ENCODE data around the gene PARVG. TPM values are rescaled to one million over a fixed set of nuclear protein-coding genes. Genes with fewer than 3 reads are reported as not detected.

Gene PARVG
- 1 to 10 TPM; 1.7 to 3.0 (median 2.2) TPM for polyA plus RNA-seq (ENCODE audit: insufficient read length in 4 of 4)

GRCh38 chr22:44180706-44181032 is at the start of gene PARVG:
TSS of gene PARVG (plus strand) at chr22:44180925. CDS start at chr22:44183330, 2,405 bp downstream.
- no peak for DNase-seq (ENCODE audit: low read depth in 4 of 4, low spot score in 3 of 4)

- DNase-seq (ENCODE audit: low read depth in 4 of 4, low spot score in 3 of 4) = no peak
Measured at GRCh38 chr22:44131412-44131811, 49.3 kb upstream of the PARVG start.

- DNase-seq (ENCODE audit: low read depth in 4 of 4, low spot score in 3 of 4) = no peak
Measured at GRCh38 chr22:44131989-44132685, 48.6 kb upstream of the PARVG start.

- DNase-seq (ENCODE audit: low read depth in 4 of 4, low spot score in 3 of 4) = no peak
Measured at GRCh38 chr22:44132724-44133123, 48.0 kb upstream of the PARVG start.

GRCh38 chr22:44133161-44133560 is 47.6 kb upstream of the PARVG start:
- no peak for DNase-seq (ENCODE audit: low read depth in 4 of 4, low spot score in 3 of 4)

- DNase-seq (ENCODE audit: low read depth in 4 of 4, low spot score in 3 of 4) = no peak
Measured at GRCh38 chr22:44133901-44134571, 46.7 kb upstream of the PARVG start.

- DNase-seq (ENCODE audit: low read depth in 4 of 4, low spot score in 3 of 4) = no peak
Measured at GRCh38 chr22:44136112-44136511, 44.6 kb upstream of the PARVG start.

GRCh38 chr22:44136786-44137185 is 43.9 kb upstream of the PARVG start:
- no peak for DNase-seq (ENCODE audit: low read depth in 4 of 4, low spot score in 3 of 4)

- no peak for DNase-seq (ENCODE audit: low read depth in 4 of 4, low spot score in 3 of 4)
Measured at GRCh38 chr22:44137415-44137814, 43.3 kb upstream of the PARVG start.

- DNase-seq (ENCODE audit: low read depth in 4 of 4, low spot score in 3 of 4) = no peak
Measured at GRCh38 chr22:44139773-44140172, 41.0 kb upstream of the PARVG start.

GRCh38 chr22:44142421-44143104 is 38.2 kb upstream of the PARVG start:
- DNase-seq (ENCODE audit: low read depth in 4 of 4, low spot score in 3 of 4) = no peak

GRCh38 chr22:44143105-44143474 is 37.6 kb upstream of the PARVG start:
- DNase-seq (ENCODE audit: low read depth in 4 of 4, low spot score in 3 of 4) = no peak

GRCh38 chr22:44143579-44143978 is 37.1 kb upstream of the PARVG start:
- DNase-seq (ENCODE audit: low read depth in 4 of 4, low spot score in 3 of 4) = no peak

GRCh38 chr22:44144046-44144569 is 36.6 kb upstream of the PARVG start:
- DNase-seq (ENCODE audit: low read depth in 4 of 4, low spot score in 3 of 4) = no peak

GRCh38 chr22:44145544-44145943 is 35.2 kb upstream of the PARVG start:
- no peak for DNase-seq (ENCODE audit: low read depth in 4 of 4, low spot score in 3 of 4)

GRCh38 chr22:44146088-44146861 is 34.5 kb upstream of the PARVG start:
- DNase-seq (ENCODE audit: low read depth in 4 of 4, low spot score in 3 of 4) = no peak

- DNase-seq (ENCODE audit: low read depth in 4 of 4, low spot score in 3 of 4) = no peak
Measured at GRCh38 chr22:44147008-44147645, 33.6 kb upstream of the PARVG start.

- no peak for DNase-seq (ENCODE audit: low read depth in 4 of 4, low spot score in 3 of 4)
Measured at GRCh38 chr22:44147821-44148574, 32.7 kb upstream of the PARVG start.

- no peak for DNase-seq (ENCODE audit: low read depth in 4 of 4, low spot score in 3 of 4)
Measured at GRCh38 chr22:44151676-44152075, 29.0 kb upstream of the PARVG start.

GRCh38 chr22:44153710-44154109 is 27.0 kb upstream of the PARVG start:
- no peak for DNase-seq (ENCODE audit: low read depth in 4 of 4, low spot score in 3 of 4)
